H9 (cell line): ENCODE measurements around the gene EPB41L4A. TPM values are rescaled to one million over a fixed set of nuclear protein-coding genes. Genes with fewer than 3 reads are reported as not detected.

Experiments
- DNase-seq: peaks from one replicate; pipeline ENCODE4 v3.0.0-alpha.2; 2017
- H2AFZ ChIP-seq: one replicate; pipeline ENCODE4 v1.6.1; 2013; ENCODE audit warnings: mild to moderate bottlenecking, low read length, control low read depth, moderate library complexity
- H2AK5ac ChIP-seq: 2 replicates; pipeline ENCODE4 v1.6.1; 2013; ENCODE audit warnings: low read length, control low read depth, mixed read lengths; ENCODE audit not compliant: insufficient read length
- H2BK120ac ChIP-seq: one replicate; pipeline ENCODE4 v1.6.1; 2013; ENCODE audit warnings: low read depth, mild to moderate bottlenecking, low read length, control low read depth, inconsistent platforms; ENCODE audit not compliant: poor library complexity, severe bottlenecking
- H2BK12ac ChIP-seq: 2 replicates; pipeline ENCODE4 v1.6.1; 2013; ENCODE audit warnings: low read length, control low read depth, mixed read lengths, low read depth; ENCODE audit not compliant: insufficient read length
- H2BK15ac ChIP-seq: 2 replicates; pipeline ENCODE4 v1.6.1; 2013; ENCODE audit warnings: low read depth, low read length, control low read depth
- H2BK20ac ChIP-seq: one replicate; pipeline ENCODE4 v1.6.1; 2013; ENCODE audit warnings: low read depth, mild to moderate bottlenecking, low read length, control low read depth, inconsistent platforms; ENCODE audit not compliant: poor library complexity, severe bottlenecking
- H2BK5ac ChIP-seq: 2 replicates; pipeline ENCODE4 v1.6.1; 2013; ENCODE audit warnings: low read length, control low read depth, mixed read lengths; ENCODE audit not compliant: insufficient read length
- H3K14ac ChIP-seq: 2 replicates; pipeline ENCODE4 v1.6.1; 2013; ENCODE audit warnings: low read length, control low read depth; ENCODE audit not compliant: insufficient read depth
- H3K18ac ChIP-seq: 2 replicates; pipeline ENCODE4 v1.6.1; 2013; ENCODE audit warnings: low read depth, mild to moderate bottlenecking, mixed read lengths, low read length, control low read depth; ENCODE audit not compliant: insufficient read length
- H3K23ac ChIP-seq: 2 replicates; pipeline ENCODE4 v1.6.1; 2013; ENCODE audit warnings: low read length, control low read depth, mixed read lengths, low read depth; ENCODE audit not compliant: insufficient read length
- H3K23me2 ChIP-seq: 2 replicates; pipeline ENCODE4 v1.6.1; 2013; ENCODE audit warnings: low read depth, mild to moderate bottlenecking, mixed read lengths, low read length, control low read depth; ENCODE audit not compliant: insufficient read length, poor library complexity, severe bottlenecking
- H3K27ac ChIP-seq: 2 replicates; pipeline ENCODE4 v1.5.1; 2013; ENCODE audit warnings: low read length, control low read depth, mixed read lengths, low read depth; ENCODE audit not compliant: insufficient read length
- H3K27me3 ChIP-seq: 2 replicates; pipeline ENCODE4 v1.6.1; 2013; ENCODE audit warnings: low read length, control low read depth, inconsistent platforms; ENCODE audit not compliant: insufficient read depth
- H3K4ac ChIP-seq: 2 replicates; pipeline ENCODE4 v1.6.1; 2013; ENCODE audit warnings: low read depth, mild to moderate bottlenecking, control low read depth, inconsistent platforms, low read length, moderate library complexity
- H3K4me1 ChIP-seq: 2 replicates; pipeline ENCODE4 v1.6.1; 2013; ENCODE audit warnings: low read length, control low read depth, inconsistent platforms; ENCODE audit not compliant: insufficient read depth
- H3K4me2 ChIP-seq: 2 replicates; pipeline ENCODE4 v1.6.1; 2013; ENCODE audit warnings: low read length, control low read depth, mixed read lengths; ENCODE audit not compliant: insufficient read length, insufficient read depth
- H3K56ac ChIP-seq: 2 replicates; pipeline ENCODE4 v1.6.1; 2013; ENCODE audit warnings: low read depth, mild to moderate bottlenecking, mixed read lengths, low read length, control low read depth; ENCODE audit not compliant: insufficient read length
- H3K79me1 ChIP-seq: 2 replicates; pipeline ENCODE4 v1.6.1; 2013; ENCODE audit warnings: low read depth, mild to moderate bottlenecking, moderate library complexity, low read length, control low read depth, inconsistent platforms; ENCODE audit not compliant: insufficient read depth, poor library complexity, severe bottlenecking
- H3K79me2 ChIP-seq: 2 replicates; pipeline ENCODE4 v1.6.1; 2013; ENCODE audit warnings: low read length, control low read depth, inconsistent platforms; ENCODE audit not compliant: insufficient read depth
- H3K9ac ChIP-seq: 2 replicates; pipeline ENCODE4 v1.6.1; 2013; ENCODE audit warnings: low read length, control low read depth, mixed read lengths; ENCODE audit not compliant: insufficient read length; ENCODE audit errors: extremely low read depth
- H3K9me3 ChIP-seq: one replicate; pipeline ENCODE4 v1.6.1; 2013; ENCODE audit warnings: low read depth, low read length, inconsistent platforms; ENCODE audit not compliant: control insufficient read depth
- H3T11ph ChIP-seq: one replicate; pipeline ENCODE4 v1.6.1; 2013; ENCODE audit warnings: mild to moderate bottlenecking, low read length, control low read depth, inconsistent platforms
- H4K20me1 ChIP-seq: one replicate; pipeline ENCODE4 v1.6.1; 2013; ENCODE audit not compliant: control insufficient read depth, insufficient read length, insufficient read depth
- H4K5ac ChIP-seq: 2 replicates; pipeline ENCODE4 v1.6.1; 2013; ENCODE audit warnings: low read depth, mild to moderate bottlenecking, mixed read lengths, low read length, control low read depth; ENCODE audit not compliant: insufficient read length
- H4K8ac ChIP-seq: replicated peaks from 2 replicates; pipeline ENCODE4 v1.6.1; 2013; ENCODE audit warnings: low read length, control low read depth, mixed read lengths, low read depth; ENCODE audit not compliant: insufficient read length
- H4K91ac ChIP-seq: 2 replicates; pipeline ENCODE4 v1.6.1; 2013; ENCODE audit warnings: low read depth, mild to moderate bottlenecking, moderate library complexity, mixed read lengths, low read length, control low read depth; ENCODE audit not compliant: insufficient read length
- H3K27ac Mint-ChIP-seq, 3 experiments: 2 replicates in 2 of 3; 3 replicates in 1 of 3; pipeline ENCODE4 v1.8.0; 2020 to 2021; ENCODE audit warnings: mixed read lengths in 3 of 3, mild to moderate bottlenecking in 1 of 3, moderate library complexity in 1 of 3
- H3K27me3 Mint-ChIP-seq: 2 replicates; pipeline ENCODE4 v1.8.0; 2021; ENCODE audit warnings: low read depth, mild to moderate bottlenecking, moderate library complexity, mixed read lengths
- H3K36me3 Mint-ChIP-seq, 3 experiments: 2 replicates in 2 of 3; 3 replicates in 1 of 3; pipeline ENCODE4 v1.8.0; 2020 to 2021; ENCODE audit warnings: low read depth in 3 of 3, mixed read lengths in 3 of 3; ENCODE audit not compliant: insufficient read depth in 1 of 3
- H3K4me1 Mint-ChIP-seq, 2 experiments: 2 replicates each; pipeline ENCODE4 v1.8.0; 2020; ENCODE audit warnings: mixed read lengths in 2 of 2
- H3K4me3 Mint-ChIP-seq, 2 experiments: 2 replicates in 1 of 2; 3 replicates in 1 of 2; pipeline ENCODE4 v1.8.0; 2020 to 2021; ENCODE audit warnings: mild to moderate bottlenecking in 2 of 2, mixed read lengths in 2 of 2, moderate library complexity in 1 of 2
- H3K9me3 Mint-ChIP-seq, 2 experiments: 2 replicates in 1 of 2; 3 replicates in 1 of 2; pipeline ENCODE4 v1.8.0; 2020; ENCODE audit warnings: mild to moderate bottlenecking in 2 of 2, mixed read lengths in 2 of 2, moderate library complexity in 1 of 2
- WGBS: extraction: QIAGEN DNeasy Blood & Tissue Kit; methylation state at CpG from one replicate; pipeline ENCODE4 v1.1.7; 2013; ENCODE audit warnings: missing lambda C conversion rate, low lambda C conversion rate, mixed read lengths; ENCODE audit not compliant: insufficient read length; ENCODE audit errors: extremely low coverage; 5-methylcytosine and 5-hydroxymethylcytosine counted together
- total RNA-seq: library from RNA; stranded (reverse); gene quantifications from 2 replicates; pipeline ENCODE4 v1.2.1, GENCODE V29; 2021
- TF ChIP-seq, protein P1 (sequence below): fragments of 200-600 bp; sonication (generic); conservative IDR thresholded peaks from 3 replicates; pipeline ENCODE4 v1.8.0; 2021; ENCODE audit warnings: antibody characterized with exemption, mild to moderate bottlenecking

EPB41L4A gene
- total RNA-seq, 1 experiment from 2014 or later, result 4.9 TPM

DNA sequence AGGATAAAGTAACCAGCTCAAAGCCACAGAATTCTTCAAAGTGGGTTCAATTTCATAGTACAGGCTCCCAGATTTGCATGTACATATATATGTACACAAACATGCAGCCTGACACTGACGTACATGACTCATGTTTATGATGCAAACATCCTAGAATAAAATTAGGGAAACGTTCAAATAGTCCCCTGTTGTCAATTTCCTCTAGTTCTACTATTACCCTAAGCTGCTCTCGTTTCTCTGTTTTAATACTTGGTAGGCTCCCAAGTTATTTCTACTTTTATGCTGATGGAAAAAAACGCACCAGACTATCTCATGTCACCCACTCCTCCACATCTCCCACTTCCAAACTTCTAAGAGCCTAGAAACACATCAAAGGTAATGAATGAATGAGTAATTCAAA lies 229.7 kb downstream of the EPB41L4A start:
- Histone ChIP-seq H3K56ac (no peak overlapping the region), H4K8ac (no peak overlapping the region), H2BK15ac (no peak overlapping the region), H4K5ac (no peak overlapping the region), H3K79me1 (no peaks in the 10 kb centered on the region), H3K4me2 (no peak overlapping the region), H4K91ac (no peak overlapping the region), H3K27ac (no peak overlapping the region), H3K79me2 (no peaks in the 10 kb centered on the region), H3K27me3 (no peaks in the 10 kb centered on the region), H3K9ac (no peak overlapping the region), H3K23ac (no peak overlapping the region), H3K14ac (no peak overlapping the region), H2BK20ac (no peak overlapping the region), H3K4me1 (no peaks in the 10 kb centered on the region; the same call in 1 of the 2 replicates), H2AFZ (no peak overlapping the region), H2BK5ac (no peak overlapping the region), H3T11ph (no peak overlapping the region), H4K20me1 (no peaks in the 10 kb centered on the region), H3K9me3 (no peaks in the 10 kb centered on the region), H3K18ac (no peak overlapping the region), H3K23me2 (no peaks in the 10 kb centered on the region), H2BK12ac (no peak overlapping the region), H2AK5ac (no peak overlapping the region), H3K4ac (no peak overlapping the region), H2BK120ac (no peak overlapping the region)
- no peak overlapping the region; a peak in 1 of 5 replicates for H3K4me3 Mint-ChIP-seq
- no CpG with 5 or more reads among the region's 4 CpGs for WGBS
- no peaks in the 10 kb centered on the region for H3K36me3 Mint-ChIP-seq
- DNase-seq, result no peak
- TF ChIP-seq, protein P1, sequence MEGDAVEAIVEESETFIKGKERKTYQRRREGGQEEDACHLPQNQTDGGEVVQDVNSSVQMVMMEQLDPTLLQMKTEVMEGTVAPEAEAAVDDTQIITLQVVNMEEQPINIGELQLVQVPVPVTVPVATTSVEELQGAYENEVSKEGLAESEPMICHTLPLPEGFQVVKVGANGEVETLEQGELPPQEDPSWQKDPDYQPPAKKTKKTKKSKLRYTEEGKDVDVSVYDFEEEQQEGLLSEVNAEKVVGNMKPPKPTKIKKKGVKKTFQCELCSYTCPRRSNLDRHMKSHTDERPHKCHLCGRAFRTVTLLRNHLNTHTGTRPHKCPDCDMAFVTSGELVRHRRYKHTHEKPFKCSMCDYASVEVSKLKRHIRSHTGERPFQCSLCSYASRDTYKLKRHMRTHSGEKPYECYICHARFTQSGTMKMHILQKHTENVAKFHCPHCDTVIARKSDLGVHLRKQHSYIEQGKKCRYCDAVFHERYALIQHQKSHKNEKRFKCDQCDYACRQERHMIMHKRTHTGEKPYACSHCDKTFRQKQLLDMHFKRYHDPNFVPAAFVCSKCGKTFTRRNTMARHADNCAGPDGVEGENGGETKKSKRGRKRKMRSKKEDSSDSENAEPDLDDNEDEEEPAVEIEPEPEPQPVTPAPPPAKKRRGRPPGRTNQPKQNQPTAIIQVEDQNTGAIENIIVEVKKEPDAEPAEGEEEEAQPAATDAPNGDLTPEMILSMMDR, result no peak
- H3K27ac Mint-ChIP-seq, result no peak overlapping the region
- H3K27me3 Mint-ChIP-seq, result no peaks in the 10 kb centered on the region
- H3K9me3 Mint-ChIP-seq, result no peaks in the 10 kb centered on the region
- no peaks in the 10 kb centered on the region; a peak in 1 of 4 replicates for H3K4me1 Mint-ChIP-seq
